K562 (cell line): ENCODE measurements around the gene ZBTB39. TPM values are rescaled to one million over a fixed set of nuclear protein-coding genes. Genes with fewer than 3 reads are reported as not detected.

Experiments used
- CBX5 ChIP-seq: IDR thresholded peaks from 2 replicates; pipeline ENCODE4 v1.6.1; 2014; ENCODE audit warnings: low read depth, borderline replicate concordance
- CEBPB ChIP-seq: fragments of 450-650 bp; IDR thresholded peaks from 2 replicates; pipeline ENCODE4 v1.6.1; 2016; ENCODE audit warnings: missing genetic modification characterization, missing compliant biosample characterization
- CHD4 ChIP-seq: fragments of 200-600 bp; sonication (generic); IDR thresholded peaks from 3 replicates; pipeline ENCODE4 v1.6.1; 2012; ENCODE audit warnings: low read depth, mild to moderate bottlenecking, mixed read lengths, low read length, inconsistent platforms; ENCODE audit not compliant: insufficient read depth, insufficient replicate concordance, poor library complexity, severe bottlenecking
- E2F5 ChIP-seq: sonication (generic); formaldehyde crosslinking; IDR thresholded peaks from 2 replicates; pipeline ENCODE4 v1.8.0; 2022; ENCODE audit warnings: mild to moderate bottlenecking, missing genetic modification reagents
- ETS2 ChIP-seq: IDR thresholded peaks from 2 replicates; pipeline ENCODE4 v1.6.1; 2016; ENCODE audit warnings: borderline replicate concordance, missing genetic modification characterization, mild to moderate bottlenecking, moderate library complexity, missing compliant biosample characterization; ENCODE audit not compliant: poor library complexity, severe bottlenecking
- FIP1L1 ChIP-seq: fragments of 200-400 bp; formaldehyde crosslinking; IDR thresholded peaks from 2 replicates; pipeline ENCODE4 v1.6.1; 2018; ENCODE audit warnings: mild to moderate bottlenecking, low read depth, low read length; ENCODE audit not compliant: poor library complexity, severe bottlenecking
- HMGN3 ChIP-seq: IDR thresholded peaks from 2 replicates; pipeline ENCODE4 v1.6.1; 2011; ENCODE audit warnings: borderline replicate concordance, low read depth, mild to moderate bottlenecking, mixed read lengths, low read length; ENCODE audit not compliant: insufficient read length; ENCODE audit errors: extremely low read depth
- KDM1A ChIP-seq, 2 experiments: fragments of 450-650 bp; IDR thresholded peaks; 2 replicates each; pipeline ENCODE4 v1.6.1; 2016; ENCODE audit warnings: mild to moderate bottlenecking in 2 of 2
- MAFK ChIP-seq: IDR thresholded peaks from 2 replicates; pipeline ENCODE4 v1.6.1; 2011; ENCODE audit warnings: low read length, improper control_type of control experiment
- MYNN ChIP-seq, 2 experiments: sonication (generic); formaldehyde crosslinking in 1 of 2; IDR thresholded peaks; 2 replicates each; pipeline versions ENCODE4 v1.5.0 to v1.6.1; 2016 to 2020; ENCODE audit warnings: antibody characterized with exemption in 1 of 2, missing genetic modification reagents in 1 of 2
- SMAD2 ChIP-seq: fragments of 150-350 bp; IDR thresholded peaks from 2 replicates; pipeline ENCODE4 v1.6.1; 2014; ENCODE audit warnings: low read depth, mild to moderate bottlenecking, low read length
- SRSF7 ChIP-seq: fragments of 200-400 bp; formaldehyde crosslinking; optimal IDR thresholded peaks from 2 replicates; pipeline ENCODE3; 2017; ENCODE audit warnings: mild to moderate bottlenecking, low read depth, low read length
- ZFX ChIP-seq: sonication (generic); formaldehyde crosslinking; IDR thresholded peaks from 2 replicates; pipeline ENCODE4 v1.8.0; 2022; ENCODE audit warnings: mild to moderate bottlenecking, missing genetic modification reagents, moderate library complexity
- ZNF133 ChIP-seq: fragments of 250-450 bp; sonication (Bioruptor Pico); IDR thresholded peaks from 2 replicates; pipeline ENCODE4 v1.4.0; 2020; ENCODE audit warnings: mild to moderate bottlenecking
- ZNF253 ChIP-seq: fragments of 250-450 bp; sonication (Bioruptor Pico); conservative IDR thresholded peaks from 2 replicates; pipeline ENCODE4 v1.6.1; 2021; ENCODE audit warnings: mild to moderate bottlenecking
- ZNF511 ChIP-seq: sonication (generic); formaldehyde crosslinking; IDR thresholded peaks from 2 replicates; pipeline ENCODE4 v1.8.0; 2022; ENCODE audit warnings: mild to moderate bottlenecking, missing genetic modification reagents
- ZNF699 ChIP-seq: fragments of 250-450 bp; sonication (Bioruptor Pico); IDR thresholded peaks from 2 replicates; pipeline ENCODE4 v1.8.0; 2021; ENCODE audit warnings: mild to moderate bottlenecking, moderate library complexity; ENCODE audit not compliant: insufficient replicate concordance
- polyA plus RNA-seq, 8 experiments: library from polyadenylated mRNA; depleted of rRNA in 4 of 8; stranded (reverse) in 5 of 8; unstranded in 3 of 8; fragments of >200 nt; fragmentation: Nextera tagmentation in 2 of 8; fragmentation: Illumina TruSeq in 1 of 8; extraction: Ambion mirVana in 2 of 8; extraction: Trizol in 1 of 8; gene quantifications; 2 replicates each; pipeline versions ENCODE4 v1.2.1 to v1.2.3, GENCODE V29; 2011 to 2014; ENCODE audit warnings: inconsistent platforms in 1 of 8, missing spikeins in 1 of 8
- total RNA-seq, 7 experiments: library from RNA; depleted of rRNA in 6 of 7; stranded (reverse); fragments of >200 nt in 6 of 7; fragmentation: Illumina TruSeq in 2 of 7; extraction: Trizol in 2 of 7; gene quantifications; 2 replicates each; pipeline versions ENCODE4 v1.2.1 to v1.2.3, GENCODE V29; 2011 to 2021; ENCODE audit warnings: low replicate concordance in 1 of 7
- TF ChIP-seq, protein P1 (sequence below): fragments of 250-450 bp; sonication (Bioruptor Pico); IDR thresholded peaks from 2 replicates; pipeline ENCODE4 v1.4.0; 2020; ENCODE audit warnings: borderline replicate concordance
- TF ChIP-seq, protein P2 (sequence below): fragments of 250-450 bp; sonication (Bioruptor Pico); IDR thresholded peaks from 2 replicates; pipeline ENCODE4 v1.5.0; 2021
- TF ChIP-seq, protein P3 (sequence below): IDR thresholded peaks from 3 replicates; pipeline ENCODE4 v1.6.1; 2011; ENCODE audit warnings: borderline replicate concordance, mild to moderate bottlenecking, moderate library complexity; ENCODE audit not compliant: insufficient read length; ENCODE audit errors: extremely low read depth

Gene ZBTB39
- total and polyA plus RNA-seq, 9 of the 15 experiments (the other 6 are each of a cell fraction or from before 2014, with no cell fraction given): 3.3 to 13.3 (median 8.6) TPM

GRCh38 chr12:57039016-57039798 is 32.9 kb upstream of the ZBTB39 start (continued):
- TF ChIP-seq ETS2 (no peak), HMGN3 (no peak), MYNN (IDR thresholded peaks at IDR 0.05) (no peak), MYNN (CRISPR knock-in tag; IDR thresholded peaks at IDR 0.05) (no peak), SMAD2 (no peak), ZFX (no peak), SRSF7 (no peak), ZNF253 (CRISPR knock-in tag) (no peak), CHD4 (no peak), CEBPB (tag) (no peak), FIP1L1 (no peak), ZNF133 (CRISPR knock-in tag) (no peak), KDM1A (IDR thresholded peaks at IDR 0.05) (peak; percentile 71 to 72; a peak in 3 of 4 replicates), E2F5 (CRISPR knock-in tag) (no peak), ZNF699 (CRISPR knock-in tag) (no peak), CBX5 (no peak), MAFK (no peak), ZNF511 (CRISPR knock-in tag) (no peak)
- TF ChIP-seq, protein P1, sequence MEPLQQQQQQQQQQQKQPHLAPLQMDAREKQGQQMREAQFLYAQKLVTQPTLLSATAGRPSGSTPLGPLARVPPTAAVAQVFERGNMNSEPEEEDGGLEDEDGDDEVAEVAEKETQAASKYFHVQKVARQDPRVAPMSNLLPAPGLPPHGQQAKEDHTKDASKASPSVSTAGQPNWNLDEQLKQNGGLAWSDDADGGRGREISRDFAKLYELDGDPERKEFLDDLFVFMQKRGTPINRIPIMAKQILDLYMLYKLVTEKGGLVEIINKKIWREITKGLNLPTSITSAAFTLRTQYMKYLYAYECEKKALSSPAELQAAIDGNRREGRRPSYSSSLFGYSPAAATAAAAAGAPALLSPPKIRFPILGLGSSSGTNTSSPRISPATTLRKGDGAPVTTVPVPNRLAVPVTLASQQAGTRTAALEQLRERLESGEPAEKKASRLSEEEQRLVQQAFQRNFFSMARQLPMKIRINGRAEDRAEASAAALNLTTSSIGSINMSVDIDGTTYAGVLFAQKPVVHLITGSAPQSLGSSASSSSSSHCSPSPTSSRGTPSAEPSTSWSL (CRISPR knock-in tag): no peak
- TF ChIP-seq, protein P2, sequence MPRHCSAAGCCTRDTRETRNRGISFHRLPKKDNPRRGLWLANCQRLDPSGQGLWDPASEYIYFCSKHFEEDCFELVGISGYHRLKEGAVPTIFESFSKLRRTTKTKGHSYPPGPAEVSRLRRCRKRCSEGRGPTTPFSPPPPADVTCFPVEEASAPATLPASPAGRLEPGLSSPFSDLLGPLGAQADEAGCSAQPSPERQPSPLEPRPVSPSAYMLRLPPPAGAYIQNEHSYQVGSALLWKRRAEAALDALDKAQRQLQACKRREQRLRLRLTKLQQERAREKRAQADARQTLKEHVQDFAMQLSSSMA (CRISPR knock-in tag): no peak
- TF ChIP-seq, protein P3, sequence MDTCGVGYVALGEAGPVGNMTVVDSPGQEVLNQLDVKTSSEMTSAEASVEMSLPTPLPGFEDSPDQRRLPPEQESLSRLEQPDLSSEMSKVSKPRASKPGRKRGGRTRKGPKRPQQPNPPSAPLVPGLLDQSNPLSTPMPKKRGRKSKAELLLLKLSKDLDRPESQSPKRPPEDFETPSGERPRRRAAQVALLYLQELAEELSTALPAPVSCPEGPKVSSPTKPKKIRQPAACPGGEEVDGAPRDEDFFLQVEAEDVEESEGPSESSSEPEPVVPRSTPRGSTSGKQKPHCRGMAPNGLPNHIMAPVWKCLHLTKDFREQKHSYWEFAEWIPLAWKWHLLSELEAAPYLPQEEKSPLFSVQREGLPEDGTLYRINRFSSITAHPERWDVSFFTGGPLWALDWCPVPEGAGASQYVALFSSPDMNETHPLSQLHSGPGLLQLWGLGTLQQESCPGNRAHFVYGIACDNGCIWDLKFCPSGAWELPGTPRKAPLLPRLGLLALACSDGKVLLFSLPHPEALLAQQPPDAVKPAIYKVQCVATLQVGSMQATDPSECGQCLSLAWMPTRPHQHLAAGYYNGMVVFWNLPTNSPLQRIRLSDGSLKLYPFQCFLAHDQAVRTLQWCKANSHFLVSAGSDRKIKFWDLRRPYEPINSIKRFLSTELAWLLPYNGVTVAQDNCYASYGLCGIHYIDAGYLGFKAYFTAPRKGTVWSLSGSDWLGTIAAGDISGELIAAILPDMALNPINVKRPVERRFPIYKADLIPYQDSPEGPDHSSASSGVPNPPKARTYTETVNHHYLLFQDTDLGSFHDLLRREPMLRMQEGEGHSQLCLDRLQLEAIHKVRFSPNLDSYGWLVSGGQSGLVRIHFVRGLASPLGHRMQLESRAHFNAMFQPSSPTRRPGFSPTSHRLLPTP: no peak
